Femur (tissue), 1 donor: ENCODE measurements around the gene LILRA6.
"Not testable (repeated sequence)": the region's sequence is repeated elsewhere in the genome, so short reads cannot be mapped to it uniquely, and the experiment has no call there.

ENCODE experiments used
- DNase-seq: peaks from one replicate; pipeline ENCODE4 v3.0.0-alpha.2; 2017

LILRA6 gene

GRCh38 chr19:54206030-54206830 is 36.4 kb downstream of the LILRA6 start:
- no peak for DNase-seq

- DNase-seq = no peak
Measured at GRCh38 chr19:54204767-54205468, 37.7 kb downstream of the LILRA6 start.

GRCh38 chr19:54203151-54203611 is 39.4 kb downstream of the LILRA6 start:
- DNase-seq = no peak

GRCh38 chr19:54201980-54202379 is 40.6 kb downstream of the LILRA6 start:
- DNase-seq = no peak

GRCh38 chr19:54201172-54201701 is 41.4 kb downstream of the LILRA6 start:
- no peak for DNase-seq

GRCh38 chr19:54199401-54199800 is 43.2 kb downstream of the LILRA6 start:
- DNase-seq = no peak

GRCh38 chr19:54197121-54197520 is 45.5 kb downstream of the LILRA6 start:
- no peak for DNase-seq

- DNase-seq = no peak
Measured at GRCh38 chr19:54196536-54196935, 46.1 kb downstream of the LILRA6 start.

- DNase-seq = not testable (repeated sequence)
Measured at GRCh38 chr19:54194463-54194862, 48.1 kb downstream of the LILRA6 start.

GRCh38 chr19:54193011-54193410 is 49.6 kb downstream of the LILRA6 start:
- DNase-seq = no peak

- DNase-seq = no peak
Measured at GRCh38 chr19:54191811-54192453, 50.7 kb downstream of the LILRA6 start.

GRCh38 chr19:54191011-54191810 is 51.4 kb downstream of the LILRA6 start, which contains the start of gene TSEN34:
TSS of gene TSEN34 (plus strand) at chr19:54191308. CDS start at chr19:54191365, 57 bp downstream.
- DNase-seq = peak; percentile 76

GRCh38 chr19:54190503-54191010 is 52.0 kb downstream of the LILRA6 start:
- peak; percentile 100 for DNase-seq

- DNase-seq = peak; percentile 100
Measured at GRCh38 chr19:54189735-54190502, 52.7 kb downstream of the LILRA6 start.

- no peak for DNase-seq
Measured at GRCh38 chr19:54189145-54189734, 53.4 kb downstream of the LILRA6 start, which contains the start of gene MBOAT7. TSS of gene MBOAT7 (minus strand) at chr19:54189580. CDS start at chr19:54188508, 1,072 bp downstream.

- peak; percentile 41 for DNase-seq
Measured at GRCh38 chr19:54188215-54188871, 54.2 kb downstream of the LILRA6 start.

- DNase-seq = no peak
Measured at GRCh38 chr19:54186934-54187381, 55.6 kb downstream of the LILRA6 start.
